ENCODE results near the gene CDKN2AIPNL.
"Not testable (repeated sequence)": the region's sequence is repeated elsewhere in the genome, so short reads cannot be mapped to it uniquely, and the experiment has no call there.

Gene CDKN2AIPNL

GRCh38 chr5:134392301-134392700 is 19.4 kb downstream of the CDKN2AIPNL start:
- no peaks in the 10 kb centered on the region for H3K27me3 ChIP-seq (ENCODE audit: low read depth, low read length)
- H3K4me3 ChIP-seq (ENCODE audit: low read length), result no peak overlapping the region
- H3K79me2 ChIP-seq (ENCODE audit: low read length), result no peaks in the 10 kb centered on the region
- H3K4me1 ChIP-seq (ENCODE audit: low read length), result no peaks in the 10 kb centered on the region
- H3K4me2 ChIP-seq (ENCODE audit: low read length), result no peak overlapping the region
- peaks cover 34% of the 10 kb centered on the region for H3K36me3 ChIP-seq (replicated peaks; ENCODE audit: low read depth, low read length)
- no peak overlapping the region for H3K27ac ChIP-seq (ENCODE audit: low read length)
- H2AFZ ChIP-seq (ENCODE audit: low read depth, low read length), result no peak overlapping the region
- no peaks in the 10 kb centered on the region for H3K9me3 ChIP-seq (ENCODE audit: insufficient read depth, low read length)
- H3K9ac ChIP-seq (ENCODE audit: low read length), result no peak overlapping the region
- no peak for TF ChIP-seq EZH2phosphoT487 (IDR thresholded peaks at IDR 0.05; ENCODE audit: low read depth)
- TF ChIP-seq CTCF (IDR thresholded peaks at IDR 0.05; ENCODE audit: low read depth, low read length), result no peak
- H4K20me1 ChIP-seq (ENCODE audit: insufficient read depth, low read length), result no peaks in the 10 kb centered on the region

GRCh38 chr5:134387443-134387842 is 24.2 kb downstream of the CDKN2AIPNL start:
- Histone ChIP-seq H3K36me3 (replicated peaks; ENCODE audit: low read depth, low read length) (peaks cover 33% of the 10 kb centered on the region), H3K4me2 (ENCODE audit: low read length) (no peak overlapping the region), H3K9me3 (ENCODE audit: insufficient read depth, low read length) (no peaks in the 10 kb centered on the region), H3K9ac (ENCODE audit: low read length) (no peak overlapping the region), H4K20me1 (ENCODE audit: insufficient read depth, low read length) (no peaks in the 10 kb centered on the region), H3K79me2 (ENCODE audit: low read length) (no peaks in the 10 kb centered on the region), H3K27ac (ENCODE audit: low read length) (no peak overlapping the region), H2AFZ (ENCODE audit: low read depth, low read length) (no peak overlapping the region), H3K27me3 (ENCODE audit: low read depth, low read length) (no peaks in the 10 kb centered on the region), H3K4me1 (ENCODE audit: low read length) (peaks cover 4% of the 10 kb centered on the region; the same call in 1 of the 2 replicates), H3K4me3 (ENCODE audit: low read length) (no peak overlapping the region)
- TF ChIP-seq CTCF (IDR thresholded peaks at IDR 0.05; ENCODE audit: low read depth, low read length) (no peak), EZH2phosphoT487 (IDR thresholded peaks at IDR 0.05; ENCODE audit: low read depth) (no peak)

GRCh38 chr5:134383980-134384697 is 27.5 kb downstream of the CDKN2AIPNL start:
- Histone ChIP-seq H3K4me1 (ENCODE audit: low read length) (peaks cover 4% of the 10 kb centered on the region; the same call in 1 of the 2 replicates), H3K27me3 (ENCODE audit: low read depth, low read length) (no peaks in the 10 kb centered on the region), H3K9ac (ENCODE audit: low read length) (no peak overlapping the region), H3K36me3 (replicated peaks; ENCODE audit: low read depth, low read length) (peaks cover 13% of the 10 kb centered on the region), H3K27ac (ENCODE audit: low read length) (no peak overlapping the region), H3K79me2 (ENCODE audit: low read length) (no peaks in the 10 kb centered on the region), H4K20me1 (ENCODE audit: insufficient read depth, low read length) (no peaks in the 10 kb centered on the region), H3K4me2 (ENCODE audit: low read length) (no peak overlapping the region), H3K9me3 (ENCODE audit: insufficient read depth, low read length) (no peaks in the 10 kb centered on the region), H3K4me3 (ENCODE audit: low read length) (no peak overlapping the region), H2AFZ (ENCODE audit: low read depth, low read length) (no peak overlapping the region)
- TF ChIP-seq EZH2phosphoT487 (IDR thresholded peaks at IDR 0.05; ENCODE audit: low read depth) (no peak), CTCF (IDR thresholded peaks at IDR 0.05; ENCODE audit: low read depth, low read length) (no peak)

DNA sequence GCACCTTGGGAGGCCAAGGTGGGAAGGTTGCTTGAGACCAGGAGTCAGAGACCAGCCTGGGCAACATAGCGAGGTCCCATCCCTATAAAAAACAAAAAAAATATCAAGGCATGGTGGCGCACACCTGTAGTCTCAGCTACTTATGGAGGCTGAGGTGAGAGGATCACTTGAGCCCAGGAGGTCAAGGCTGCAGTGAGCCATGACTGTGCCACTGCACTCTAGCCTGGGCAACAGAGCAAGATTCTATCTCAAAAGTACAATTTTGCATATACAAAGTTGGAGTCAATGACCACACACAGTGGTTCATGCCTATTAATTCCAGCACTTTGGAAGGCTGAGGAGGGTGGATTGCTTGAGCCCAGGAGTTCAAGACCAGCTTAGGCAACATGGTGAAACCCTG is 29.5 kb downstream of the CDKN2AIPNL start:
- not testable (repeated sequence) for H3K4me3 ChIP-seq (ENCODE audit: low read length); H3K27ac ChIP-seq (ENCODE audit: low read length)

More for the DNA sequence above, 29.5 kb downstream of the CDKN2AIPNL start:
- not testable (repeated sequence) for H2AFZ ChIP-seq (ENCODE audit: low read depth, low read length); H3K9ac ChIP-seq (ENCODE audit: low read length); H4K20me1 ChIP-seq (ENCODE audit: insufficient read depth, low read length); H3K27me3 ChIP-seq (ENCODE audit: low read depth, low read length); H3K9me3 ChIP-seq (ENCODE audit: insufficient read depth, low read length); H3K4me1 ChIP-seq (ENCODE audit: low read length); H3K79me2 ChIP-seq (ENCODE audit: low read length); H3K4me2 ChIP-seq (ENCODE audit: low read length)
- peaks cover 14% of the 10 kb centered on the region for H3K36me3 ChIP-seq (replicated peaks; ENCODE audit: low read depth, low read length)
